Tibial nerve (tissue), 4 donors: ENCODE results near the gene RLN3.
A peak's percentile ranks its signal among the peaks of the same experiment; 100 is the strongest.

Experiments
- EP300 ChIP-seq, 2 donors: sonication (generic); formaldehyde crosslinking; IDR thresholded peaks; one replicate each; pipeline ENCODE4 v1.6.1; 2017; ENCODE audit warnings: antibody characterized with exemption in 2 of 2, mild to moderate bottlenecking in 1 of 2
- POLR2A ChIP-seq, 2 donors: fragments of 450-650 bp; IDR thresholded peaks; one replicate each; pipeline ENCODE4 v1.6.1; 2017; ENCODE audit warnings: antibody characterized with exemption in 2 of 2, mild to moderate bottlenecking in 2 of 2, moderate library complexity in 2 of 2
- TF ChIP-seq, protein P1 (sequence below), 5 experiments: fragments of 200-600 bp in 3 of 5; fragments of 450-650 bp in 2 of 5; sonication (generic) in 3 of 5; IDR thresholded peaks; one replicate each; pipeline ENCODE4 v1.5.1; 2016 to 2019; ENCODE audit warnings: antibody characterized with exemption in 5 of 5, mild to moderate bottlenecking in 3 of 5, moderate library complexity in 2 of 5

DNA sequence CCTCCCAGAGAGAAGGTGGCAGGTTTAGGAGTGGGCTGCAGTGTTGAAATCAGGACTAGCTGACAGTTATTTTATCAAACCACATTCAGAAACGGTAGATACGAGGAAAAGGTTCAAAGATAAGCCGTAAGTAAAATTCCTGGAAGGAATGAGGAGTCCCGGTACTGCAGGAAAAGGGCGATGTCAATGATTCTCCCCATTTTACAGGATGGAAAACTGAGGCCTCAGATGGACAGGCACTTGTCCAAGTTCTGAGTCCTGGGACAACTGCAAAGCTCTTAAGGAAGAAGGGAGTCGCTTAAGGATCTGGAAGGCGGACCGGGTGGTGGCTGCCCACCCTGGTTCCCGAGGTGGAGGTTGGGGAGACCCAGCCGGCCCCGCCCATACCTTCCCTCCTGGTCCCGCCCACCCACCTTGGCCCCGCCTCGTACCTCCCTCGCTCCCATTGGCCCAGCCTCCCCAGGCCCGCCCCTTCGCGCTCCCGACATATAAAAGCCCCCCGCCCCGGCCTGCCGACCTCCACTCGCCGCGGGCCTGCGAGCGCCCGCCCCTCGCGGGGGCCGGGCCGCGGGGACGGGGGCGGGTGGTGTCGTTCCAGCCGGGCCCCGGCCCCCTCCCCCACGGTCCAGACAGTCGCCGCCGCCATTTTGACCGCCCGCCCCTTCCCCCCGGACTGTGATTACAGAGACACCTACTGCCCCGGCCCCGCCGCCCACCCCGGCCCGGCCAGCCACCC, 22.4 kb upstream of the RLN3 start:
- TF ChIP-seq, protein P1, sequence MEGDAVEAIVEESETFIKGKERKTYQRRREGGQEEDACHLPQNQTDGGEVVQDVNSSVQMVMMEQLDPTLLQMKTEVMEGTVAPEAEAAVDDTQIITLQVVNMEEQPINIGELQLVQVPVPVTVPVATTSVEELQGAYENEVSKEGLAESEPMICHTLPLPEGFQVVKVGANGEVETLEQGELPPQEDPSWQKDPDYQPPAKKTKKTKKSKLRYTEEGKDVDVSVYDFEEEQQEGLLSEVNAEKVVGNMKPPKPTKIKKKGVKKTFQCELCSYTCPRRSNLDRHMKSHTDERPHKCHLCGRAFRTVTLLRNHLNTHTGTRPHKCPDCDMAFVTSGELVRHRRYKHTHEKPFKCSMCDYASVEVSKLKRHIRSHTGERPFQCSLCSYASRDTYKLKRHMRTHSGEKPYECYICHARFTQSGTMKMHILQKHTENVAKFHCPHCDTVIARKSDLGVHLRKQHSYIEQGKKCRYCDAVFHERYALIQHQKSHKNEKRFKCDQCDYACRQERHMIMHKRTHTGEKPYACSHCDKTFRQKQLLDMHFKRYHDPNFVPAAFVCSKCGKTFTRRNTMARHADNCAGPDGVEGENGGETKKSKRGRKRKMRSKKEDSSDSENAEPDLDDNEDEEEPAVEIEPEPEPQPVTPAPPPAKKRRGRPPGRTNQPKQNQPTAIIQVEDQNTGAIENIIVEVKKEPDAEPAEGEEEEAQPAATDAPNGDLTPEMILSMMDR (IDR thresholded peaks at IDR 0.05), result no peak
- peak; percentile 27 to 33 for TF ChIP-seq POLR2A (IDR thresholded peaks at IDR 0.05)
- TF ChIP-seq EP300 (IDR thresholded peaks at IDR 0.05), result peak in 1 of 2 donors; percentile 80
